Stimulated activated CD4-positive, alpha-beta T cell treated with anti-CD3 and anti-CD28 coated beads, Interleukin-2, amount 100 ng/mL, for 24 hours (primary cell): ENCODE results near the gene ACTBL2.
A peak's percentile ranks its signal among the peaks of the same experiment; 100 is the strongest.
"Not testable (repeated sequence)": the region's sequence is repeated elsewhere in the genome, so short reads cannot be mapped to it uniquely, and the experiment has no call there.

Experiments used
- DNase-seq, 2 donors: peaks; one replicate each; pipeline ENCODE4 v3.0.0-alpha.2; 2020

Gene ACTBL2

DNA sequence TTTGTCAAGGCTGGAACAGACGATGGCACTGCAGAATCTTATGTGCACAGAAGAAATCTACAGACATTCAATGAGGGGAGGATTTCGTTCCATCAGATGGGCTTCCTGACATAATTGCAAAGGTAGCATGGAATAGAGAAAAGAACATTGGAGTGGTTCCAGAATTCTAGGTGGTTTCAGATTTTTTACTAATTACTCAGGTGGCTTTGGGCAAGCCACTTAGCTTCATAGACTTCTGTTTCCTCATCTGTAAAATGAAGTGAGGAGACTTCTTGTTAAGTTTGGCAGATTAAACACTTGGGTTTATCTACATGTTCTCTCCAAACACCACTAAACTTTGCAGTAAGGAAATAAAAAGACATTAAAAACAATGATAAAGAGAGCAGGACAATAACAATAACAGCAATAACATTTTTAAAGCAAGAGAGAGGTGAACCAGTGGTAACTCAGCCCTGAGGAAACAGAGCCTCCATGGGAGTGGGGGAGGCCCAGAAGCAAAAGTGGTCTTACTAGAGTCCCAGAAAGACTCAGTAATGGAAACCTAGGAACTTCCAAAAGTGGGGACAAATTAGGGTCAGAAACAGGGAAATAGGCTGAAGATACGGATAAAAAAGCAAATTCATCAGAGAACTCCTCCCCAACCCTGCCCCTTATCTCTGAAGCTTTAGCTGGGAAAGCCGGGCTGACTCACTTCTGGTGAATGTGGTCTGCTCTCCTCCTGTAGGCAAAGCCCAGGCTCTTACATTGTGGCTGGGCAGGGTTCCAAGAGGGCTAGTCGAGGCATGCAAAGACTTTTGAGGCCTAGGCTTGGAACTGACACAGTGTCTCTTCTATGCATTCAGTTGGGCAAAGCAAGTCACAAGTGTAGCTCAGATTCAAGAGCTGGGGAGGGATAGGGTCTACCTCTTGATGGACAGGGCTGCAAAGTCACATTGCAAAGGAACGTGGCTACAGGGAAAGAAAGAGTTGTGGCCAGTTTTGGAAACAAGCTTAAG lies 11.8 kb upstream of the ACTBL2 start:
- peak; percentile 58 to 75 for DNase-seq

DNA sequence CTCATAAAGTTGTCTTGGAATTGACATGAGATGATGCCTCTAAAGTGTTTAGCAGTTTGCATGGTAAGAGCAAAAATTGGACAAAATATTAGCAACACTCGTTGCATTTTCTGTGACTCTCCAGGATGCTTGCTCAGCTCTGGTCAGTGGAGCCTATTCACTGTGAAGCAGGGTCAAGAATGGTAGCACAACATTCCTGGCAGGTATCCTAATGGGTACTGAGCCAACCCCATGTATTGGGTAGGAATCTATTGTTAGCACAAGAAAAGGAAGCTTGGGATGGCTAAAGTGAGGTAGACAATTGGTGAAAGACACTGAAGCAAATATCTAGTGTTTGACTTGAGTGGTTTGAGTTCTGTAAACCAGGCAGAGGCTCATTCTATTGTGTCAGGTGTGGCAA lies 10.4 kb upstream of the ACTBL2 start:
- DNase-seq = no peak

DNA sequence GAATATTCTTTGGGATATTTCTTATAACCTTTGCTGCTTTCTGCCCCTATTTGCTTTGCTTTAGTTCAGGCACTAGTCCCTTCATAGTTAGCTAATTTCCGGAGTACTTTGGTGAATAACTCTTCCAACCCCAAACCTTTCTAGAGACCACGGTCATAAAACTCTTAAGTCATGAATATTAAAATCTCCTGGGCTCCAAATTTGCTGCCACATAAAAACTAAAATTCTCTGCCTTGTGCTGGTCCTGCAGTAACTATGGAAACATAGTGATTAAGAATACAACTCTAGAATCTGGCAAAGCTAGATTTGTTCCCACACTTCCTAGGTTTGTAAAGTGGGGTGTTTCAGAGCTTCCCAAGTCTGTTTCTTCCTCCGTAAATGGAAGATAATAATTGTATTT lies 10.0 kb upstream of the ACTBL2 start:
- no peak for DNase-seq

DNA sequence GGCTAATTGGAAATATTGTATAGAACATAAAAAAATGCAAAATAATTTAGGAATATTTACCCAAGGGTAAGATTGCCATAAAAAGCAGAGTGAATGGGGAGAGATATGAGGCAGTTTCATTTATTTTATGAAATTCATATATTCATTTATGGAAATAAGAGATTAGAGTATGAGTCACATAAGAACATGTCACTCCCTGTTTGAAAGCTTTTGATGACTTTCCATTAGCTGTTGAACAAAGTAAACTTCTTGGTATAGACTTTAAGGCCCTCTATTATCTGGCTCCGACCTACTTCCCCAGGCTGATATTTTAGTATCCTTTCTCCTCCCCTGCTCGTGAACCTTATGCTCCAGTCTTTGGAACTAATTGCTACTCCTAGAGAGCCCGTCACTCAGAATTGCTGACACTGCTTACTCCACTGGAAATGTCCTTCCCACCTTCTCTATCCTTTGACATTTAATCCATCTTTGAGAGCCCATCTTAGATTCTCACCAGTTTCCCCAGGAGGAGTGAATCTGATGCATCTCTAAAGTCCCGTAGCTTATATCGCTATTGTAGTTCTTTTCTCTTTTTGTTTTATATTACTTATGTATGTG lies 8.9 kb upstream of the ACTBL2 start:
- DNase-seq = no peak

DNA sequence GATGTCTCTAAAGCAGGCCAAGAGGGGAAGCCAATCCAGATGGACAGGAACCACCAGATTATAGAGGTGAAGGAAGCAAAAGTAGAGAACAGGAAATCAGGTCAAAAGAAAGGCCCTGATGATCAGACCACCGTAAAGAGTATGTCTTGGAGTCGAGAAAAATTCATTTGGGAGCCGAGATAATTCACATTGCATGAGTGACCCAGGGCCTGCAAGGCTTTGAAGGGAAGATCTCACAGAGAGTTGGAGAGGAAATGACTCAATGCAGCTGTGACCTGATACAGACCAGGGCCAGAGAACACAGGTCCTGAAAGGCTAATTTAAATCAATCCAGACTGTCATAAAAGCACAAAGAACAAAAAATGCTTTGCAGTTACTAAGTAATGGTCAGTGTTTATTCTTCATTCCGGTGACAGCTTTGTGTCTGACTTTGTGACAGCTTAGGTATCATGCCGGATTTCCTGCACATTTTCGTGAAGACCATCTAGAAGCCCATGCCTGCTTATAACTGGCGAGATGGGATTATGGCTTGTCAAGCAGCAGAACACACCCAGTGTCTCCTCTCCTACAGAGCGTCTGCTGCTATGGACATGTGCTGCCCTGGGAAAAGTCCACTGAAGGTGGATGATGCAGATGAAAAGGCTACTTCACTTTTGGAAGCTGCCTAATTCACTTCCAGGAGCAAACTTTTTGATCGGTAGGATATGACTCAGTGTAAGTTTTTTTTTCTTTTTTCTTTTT lies 5.8 kb upstream of the ACTBL2 start:
- no peak for DNase-seq

DNA sequence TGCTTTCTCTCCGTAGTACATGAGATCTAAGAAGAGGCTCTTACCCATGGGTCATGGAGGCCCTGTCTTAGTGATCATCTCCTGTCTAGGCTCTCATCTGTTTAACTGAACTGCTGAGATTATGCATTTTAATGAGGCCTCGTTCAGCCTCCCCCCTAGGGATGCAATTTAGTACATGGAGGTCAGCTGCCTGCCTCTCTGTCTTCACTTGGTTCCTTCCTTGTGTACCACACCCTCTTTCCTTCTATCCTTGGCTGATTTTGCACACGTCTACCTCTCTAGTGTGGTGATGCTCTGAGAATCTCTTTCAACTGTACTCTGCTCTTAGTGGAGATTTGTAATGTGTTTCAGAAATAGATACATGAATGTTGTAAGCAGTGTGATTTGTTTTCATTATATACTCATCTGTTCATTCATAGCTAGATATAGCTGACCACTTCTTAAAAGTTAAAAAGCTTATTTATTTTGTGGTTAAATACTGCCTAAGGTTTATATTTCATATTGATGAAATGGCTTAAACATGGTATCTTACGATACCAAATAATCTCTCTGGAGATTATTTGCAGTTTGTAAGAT lies 3.5 kb upstream of the ACTBL2 start:
- no peak for DNase-seq

DNA sequence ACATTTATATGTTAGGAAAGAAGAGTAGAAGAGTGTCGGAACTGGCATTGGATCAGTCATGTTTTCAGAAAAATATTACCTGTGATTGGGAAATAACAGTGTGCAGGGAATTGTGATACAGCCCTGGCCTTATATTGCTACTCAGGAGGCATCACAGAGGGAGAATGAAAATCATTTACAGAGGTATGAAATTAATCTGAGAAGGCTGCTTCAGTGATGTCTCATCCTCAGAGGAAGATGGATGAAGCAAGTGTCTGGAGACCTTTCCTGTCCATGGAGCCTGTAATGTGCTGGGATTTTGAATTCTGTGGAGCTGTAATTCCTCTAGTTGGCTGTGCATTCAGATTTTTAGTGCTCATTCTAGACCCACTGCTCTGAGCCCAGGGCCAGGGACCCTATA lies 3.8 kb downstream of the ACTBL2 start:
- DNase-seq = no peak

DNA sequence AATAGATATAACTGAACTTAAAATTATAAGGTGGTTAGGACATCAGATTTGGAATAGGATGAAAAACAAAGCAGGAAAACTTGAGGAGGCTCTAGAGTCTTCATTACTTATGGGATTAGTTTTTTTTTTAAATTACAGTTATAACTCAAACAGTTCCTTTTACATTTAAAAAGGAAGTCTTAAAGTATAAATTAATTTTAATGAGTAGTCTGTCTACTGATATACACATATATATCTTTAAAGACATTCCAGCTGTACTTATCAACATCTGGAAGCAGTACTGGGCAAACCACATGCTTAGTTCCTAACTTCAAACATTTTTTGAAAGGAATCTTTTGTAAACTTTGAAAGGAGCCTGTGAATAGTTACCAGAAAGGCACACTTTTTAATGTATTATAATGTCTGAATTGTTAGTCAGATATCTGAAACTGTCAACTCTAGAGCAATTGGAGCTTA lies 6.0 kb downstream of the ACTBL2 start:
- no peak for DNase-seq

DNA sequence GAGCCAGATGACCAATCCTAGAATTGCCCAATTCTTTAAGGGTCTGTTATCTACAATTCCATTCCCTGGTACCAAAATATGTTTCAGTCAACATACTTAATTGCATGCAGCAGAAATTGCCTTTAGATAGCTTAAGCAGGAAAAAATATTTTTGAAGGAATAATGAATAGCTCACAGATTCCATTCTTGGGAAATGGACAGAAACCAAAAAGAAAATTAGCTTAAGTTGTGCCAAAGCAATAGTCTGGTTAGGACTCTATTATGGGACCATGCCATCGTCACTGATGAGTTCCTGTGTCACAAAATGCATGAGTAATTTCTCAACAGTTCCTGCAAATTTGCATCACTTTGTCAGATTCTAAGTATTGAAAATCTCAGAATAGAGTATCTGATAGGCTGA lies 12.3 kb downstream of the ACTBL2 start:
- no peak for DNase-seq

DNA sequence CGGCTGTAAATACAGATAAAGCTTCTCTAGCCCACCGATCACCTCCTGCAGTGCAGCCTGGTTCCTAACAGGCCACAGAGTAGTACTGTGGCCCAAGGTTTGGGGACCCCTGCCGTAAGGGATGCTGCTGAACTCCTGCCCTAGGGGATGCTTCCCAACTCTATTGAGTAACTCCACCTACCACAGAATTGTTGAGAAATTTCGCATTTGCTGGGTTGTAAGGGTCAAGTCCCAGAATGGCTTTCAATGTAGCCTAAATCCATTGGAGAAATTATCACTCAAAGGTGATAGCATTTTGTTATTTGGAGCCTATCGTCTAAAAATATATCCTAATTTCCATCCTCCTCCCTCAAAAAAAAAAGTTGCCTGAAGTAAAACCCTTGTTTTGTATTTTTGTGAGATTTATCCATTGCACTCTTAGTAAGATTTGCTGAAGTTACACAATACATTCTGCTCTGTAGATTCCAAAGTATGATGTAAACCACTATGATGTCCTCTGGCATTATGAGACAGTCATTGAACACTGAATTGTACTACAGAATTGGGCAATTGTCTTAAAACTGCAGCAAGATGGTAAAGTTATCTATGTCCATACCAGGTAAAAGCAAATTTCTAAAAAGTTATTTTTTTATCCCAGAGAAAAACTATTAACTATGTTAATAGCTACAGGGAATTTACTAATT lies 14.0 kb downstream of the ACTBL2 start:
- DNase-seq = no peak

DNA sequence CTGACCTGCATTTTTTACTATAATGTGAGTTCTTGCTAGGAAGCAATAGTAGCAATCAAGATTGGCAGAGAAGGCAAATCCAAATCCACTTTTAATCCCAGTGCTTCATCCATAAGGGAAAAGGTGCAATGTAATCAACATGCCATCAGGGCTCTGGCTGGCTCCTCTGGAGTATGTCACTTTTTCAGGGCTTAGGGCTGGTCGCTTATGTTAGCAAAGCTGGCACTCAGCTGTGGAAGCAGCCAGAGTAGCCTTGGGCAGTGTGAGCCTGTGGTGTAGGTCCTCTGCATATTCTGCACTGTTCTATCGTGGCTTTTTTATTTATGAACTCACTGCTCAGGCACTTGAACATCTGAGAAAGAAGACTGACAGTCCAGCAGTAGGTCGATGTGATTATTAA lies 16.1 kb downstream of the ACTBL2 start:
- DNase-seq = no peak

DNA sequence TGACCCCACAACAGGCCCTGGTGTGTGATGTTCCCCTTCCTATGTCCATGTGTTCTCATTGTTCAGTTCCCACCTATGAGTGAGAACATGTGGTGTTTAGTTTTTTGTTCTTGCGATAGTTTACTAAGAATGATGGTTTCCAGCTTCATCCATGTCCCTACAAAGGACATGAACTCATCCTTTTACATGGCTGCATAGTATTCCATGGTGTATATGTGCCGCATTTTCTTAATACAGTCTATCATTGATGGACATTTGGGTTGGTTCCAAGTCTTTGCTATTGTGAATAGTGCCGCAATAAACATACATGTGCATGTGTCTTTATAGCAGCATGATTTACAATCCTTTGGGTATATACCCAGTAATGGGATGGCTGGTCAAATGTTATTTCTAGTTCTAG lies 22.6 kb downstream of the ACTBL2 start:
- DNase-seq = not testable (repeated sequence)

DNA sequence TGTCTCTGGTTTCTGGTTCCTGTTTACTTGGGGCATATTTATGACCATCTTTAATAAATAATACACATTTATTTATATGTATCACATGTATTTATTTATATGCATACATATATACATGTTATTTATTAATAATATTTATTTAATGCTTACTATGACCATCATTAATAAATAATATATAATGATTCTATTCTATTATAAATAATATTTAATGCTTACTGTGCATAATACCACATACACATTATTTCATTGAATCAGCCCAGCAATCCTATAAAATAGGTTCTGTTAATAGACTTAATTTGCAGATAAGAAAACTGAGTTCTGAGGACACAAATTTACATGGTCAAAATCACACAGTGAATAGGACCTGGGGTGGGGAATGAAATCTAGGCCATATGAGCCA lies 24.2 kb downstream of the ACTBL2 start:
- no peak for DNase-seq

DNA sequence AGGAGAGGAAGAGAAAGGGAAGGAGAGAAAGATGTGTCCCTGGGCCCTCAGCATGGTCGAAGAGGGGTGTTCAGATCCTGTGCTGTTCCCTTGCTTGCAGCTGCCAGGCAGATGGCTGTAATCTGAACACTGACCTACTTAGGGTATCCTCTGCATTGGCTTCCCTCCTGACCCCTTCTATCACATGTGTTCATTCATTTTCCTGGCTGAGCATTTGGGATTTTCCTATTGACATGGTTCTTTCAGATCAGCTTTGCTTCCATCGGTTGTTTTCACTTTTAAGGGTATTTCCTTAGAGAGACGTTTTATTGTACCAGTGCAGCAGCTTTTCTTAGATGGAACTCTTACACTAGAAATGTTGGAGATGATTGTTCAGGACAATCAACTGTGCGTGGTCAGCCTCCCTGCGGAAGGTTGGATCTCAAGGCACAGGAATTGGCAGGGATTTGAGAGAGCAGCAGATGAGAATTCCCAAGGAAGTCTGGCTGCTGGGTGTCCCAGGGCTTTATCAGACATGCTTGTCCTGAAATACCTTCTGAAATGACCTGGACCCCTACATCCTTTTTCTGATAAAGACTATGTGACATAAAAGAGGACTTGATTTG lies 26.0 kb downstream of the ACTBL2 start:
- DNase-seq = no peak

DNA sequence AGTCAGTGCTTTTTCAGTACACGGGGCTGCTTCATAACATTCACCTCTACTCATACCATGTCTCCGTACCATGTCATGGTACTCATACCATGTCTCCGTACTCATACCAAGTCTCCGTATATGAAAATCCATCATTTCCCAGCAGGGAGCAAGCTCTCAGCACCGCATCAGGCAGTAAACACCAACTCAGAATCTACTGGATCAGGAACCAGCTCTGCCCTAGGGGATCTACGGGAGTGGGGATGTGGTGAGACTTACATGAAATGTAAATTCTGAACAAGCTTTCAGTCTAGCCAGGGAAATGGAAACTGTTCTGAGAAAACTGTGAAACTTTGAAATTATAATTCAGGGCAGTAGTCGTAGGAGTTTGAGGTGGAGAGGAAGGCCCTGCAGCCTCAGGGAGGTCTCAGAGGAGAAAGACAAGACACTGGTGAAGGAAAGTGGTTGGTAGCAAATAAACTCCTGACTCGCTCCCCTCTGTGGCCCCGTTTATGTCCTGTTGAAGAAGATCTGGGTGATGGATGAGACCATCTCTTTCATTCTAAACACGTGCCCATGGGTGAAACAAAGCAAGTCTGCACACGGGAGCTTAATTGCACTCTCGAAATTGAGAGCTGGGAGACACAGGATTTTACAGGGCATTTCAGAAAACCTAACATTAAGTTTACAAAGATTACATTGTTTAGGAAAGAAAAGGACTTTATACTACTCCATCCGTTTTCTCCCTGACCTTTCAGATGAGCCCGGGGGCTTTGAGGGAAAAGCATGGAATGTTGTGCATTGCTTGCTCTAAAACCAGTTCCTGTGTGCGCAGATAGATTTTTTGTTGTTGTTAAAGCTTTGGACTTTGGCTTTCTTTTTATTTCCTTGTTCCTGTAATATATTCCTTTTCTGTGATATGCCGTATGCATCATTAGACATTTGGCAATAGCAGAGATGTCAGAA lies 26.8 kb downstream of the ACTBL2 start:
- no peak for DNase-seq

DNA sequence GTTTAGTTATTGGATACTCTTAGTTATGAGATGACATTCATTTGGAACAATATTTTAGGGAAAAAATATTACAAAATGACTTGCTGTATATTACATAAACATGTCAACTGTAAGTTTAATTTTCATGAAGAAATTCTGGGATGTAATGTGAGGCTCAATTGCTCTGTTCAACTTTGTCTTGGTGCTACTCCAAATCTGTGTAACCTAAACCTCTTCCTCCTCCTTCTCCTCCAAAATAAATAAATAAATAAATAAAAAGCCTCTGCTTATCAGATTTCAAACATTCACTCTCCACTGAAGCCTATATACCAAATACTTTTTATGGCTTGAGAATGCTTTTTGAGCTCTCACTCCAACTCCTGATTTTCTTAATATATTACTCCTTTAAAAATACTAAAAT lies 27.7 kb downstream of the ACTBL2 start:
- DNase-seq = no peak

DNA sequence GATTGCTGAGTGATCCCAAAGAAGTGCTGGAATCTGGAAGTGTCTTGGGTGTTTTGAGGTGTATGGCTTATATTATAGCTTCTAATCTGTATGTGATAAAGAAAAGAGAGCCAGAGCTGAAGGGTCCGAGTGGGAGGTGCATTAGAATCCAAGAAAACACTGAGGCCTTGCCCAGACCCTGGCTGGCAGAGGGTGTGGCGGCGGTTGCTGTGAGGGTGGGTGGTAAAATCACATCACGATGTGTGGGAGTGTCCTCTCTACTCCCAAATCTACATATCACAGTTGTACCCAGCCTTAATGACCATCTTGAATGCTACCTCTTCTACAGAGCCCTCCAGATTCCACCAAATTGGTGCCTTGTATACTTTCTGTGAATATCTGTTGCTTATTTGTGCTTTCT lies 28.9 kb downstream of the ACTBL2 start:
- no peak for DNase-seq

DNA sequence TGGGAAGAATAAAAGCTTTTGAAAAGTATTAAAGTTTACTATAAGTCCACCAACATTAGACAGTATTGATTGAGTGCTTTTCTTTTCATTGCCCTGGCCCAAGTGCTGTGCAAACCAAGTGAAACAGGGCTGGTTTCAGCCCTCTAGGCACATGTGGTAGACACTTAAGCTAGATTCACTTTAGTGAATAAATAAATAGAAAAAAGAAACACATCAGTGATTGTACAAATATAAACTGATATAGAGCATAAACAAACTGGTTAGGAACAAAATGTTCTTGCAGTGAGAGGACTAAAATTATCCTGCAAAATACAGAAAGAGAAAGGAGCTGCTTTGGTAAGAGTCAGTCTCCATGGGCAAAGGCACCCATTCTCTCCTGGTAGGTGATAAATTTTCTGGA lies 29.7 kb downstream of the ACTBL2 start:
- no peak for DNase-seq

DNA sequence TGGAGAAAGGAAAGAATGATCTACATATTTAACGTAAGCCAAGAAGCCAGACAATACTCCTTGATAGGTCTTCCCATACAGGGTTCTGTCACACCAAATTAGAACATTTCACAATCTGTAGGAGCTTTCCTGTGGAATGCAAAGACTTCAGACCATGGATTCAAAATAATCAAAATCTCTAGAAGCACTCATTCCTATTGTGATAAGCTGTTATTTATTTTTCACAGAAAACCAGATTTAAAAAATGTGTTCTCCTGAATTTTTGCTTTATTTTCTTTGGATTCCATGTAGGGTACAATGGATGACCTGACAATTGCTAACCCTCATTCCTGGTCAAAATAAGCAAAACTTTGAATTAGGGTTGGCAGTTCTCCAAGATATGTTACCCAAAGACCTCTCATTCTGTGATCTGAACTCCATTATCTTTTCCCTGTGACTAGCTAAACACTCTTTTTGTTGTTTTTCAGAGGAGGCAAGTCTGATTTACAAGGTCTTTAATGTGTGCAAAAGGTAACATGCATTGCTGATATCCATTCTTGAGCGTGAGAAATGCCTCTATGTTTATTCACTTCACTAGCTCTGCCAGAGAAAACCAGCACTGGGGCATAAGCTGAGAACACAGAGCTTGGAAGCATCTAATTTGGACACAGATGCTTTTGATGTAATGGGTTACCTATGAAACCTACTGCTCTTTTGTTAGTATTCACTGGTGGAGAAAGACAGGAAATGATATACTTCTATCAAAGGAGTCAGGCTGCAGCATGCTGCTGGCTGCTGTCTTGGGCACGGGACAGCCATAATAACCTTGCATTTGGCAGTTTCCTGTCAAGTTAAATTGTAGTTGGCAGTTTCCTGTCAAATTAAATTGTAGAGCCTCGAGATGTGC lies 31.4 kb downstream of the ACTBL2 start:
- no peak for DNase-seq

DNA sequence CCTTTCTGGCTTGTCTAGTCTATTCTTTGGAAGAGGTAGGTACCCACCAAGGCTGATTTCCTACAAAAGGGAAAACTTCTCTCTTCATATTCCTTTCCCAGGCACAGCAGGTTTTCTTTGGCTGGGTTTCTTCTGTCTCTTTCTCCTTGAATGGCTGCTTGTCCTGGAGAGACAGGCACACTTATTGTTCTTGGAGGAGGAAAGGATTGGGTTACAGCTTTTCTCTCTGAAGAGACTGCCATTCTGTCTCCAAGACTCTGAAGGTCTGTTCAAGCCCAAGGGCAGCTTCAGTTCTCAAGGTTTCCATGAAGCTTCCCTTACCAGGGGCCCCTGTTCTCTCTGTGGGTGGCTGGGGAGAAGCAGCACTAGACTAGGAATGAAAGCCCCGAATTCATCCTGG lies 33.9 kb downstream of the ACTBL2 start:
- DNase-seq = no peak
